H9 (cell line): Measurements from ENCODE around the gene COX10. TPM values are rescaled to one million over a fixed set of nuclear protein-coding genes. Genes with fewer than 3 reads are reported as not detected.

Experiments used
- DNase-seq: peaks from one replicate; pipeline ENCODE4 v3.0.0-alpha.2; 2017
- H2AFZ ChIP-seq: one replicate; pipeline ENCODE4 v1.6.1; 2013; ENCODE audit warnings: mild to moderate bottlenecking, low read length, control low read depth, moderate library complexity
- H2AK5ac ChIP-seq: 2 replicates; pipeline ENCODE4 v1.6.1; 2013; ENCODE audit warnings: low read length, control low read depth, mixed read lengths; ENCODE audit not compliant: insufficient read length
- H2BK120ac ChIP-seq: one replicate; pipeline ENCODE4 v1.6.1; 2013; ENCODE audit warnings: low read depth, mild to moderate bottlenecking, low read length, control low read depth, inconsistent platforms; ENCODE audit not compliant: poor library complexity, severe bottlenecking
- H2BK12ac ChIP-seq: 2 replicates; pipeline ENCODE4 v1.6.1; 2013; ENCODE audit warnings: low read length, control low read depth, mixed read lengths, low read depth; ENCODE audit not compliant: insufficient read length
- H2BK15ac ChIP-seq: 2 replicates; pipeline ENCODE4 v1.6.1; 2013; ENCODE audit warnings: low read depth, low read length, control low read depth
- H2BK20ac ChIP-seq: one replicate; pipeline ENCODE4 v1.6.1; 2013; ENCODE audit warnings: low read depth, mild to moderate bottlenecking, low read length, control low read depth, inconsistent platforms; ENCODE audit not compliant: poor library complexity, severe bottlenecking
- H2BK5ac ChIP-seq: 2 replicates; pipeline ENCODE4 v1.6.1; 2013; ENCODE audit warnings: low read length, control low read depth, mixed read lengths; ENCODE audit not compliant: insufficient read length
- H3K14ac ChIP-seq: 2 replicates; pipeline ENCODE4 v1.6.1; 2013; ENCODE audit warnings: low read length, control low read depth; ENCODE audit not compliant: insufficient read depth
- H3K18ac ChIP-seq: 2 replicates; pipeline ENCODE4 v1.6.1; 2013; ENCODE audit warnings: low read depth, mild to moderate bottlenecking, mixed read lengths, low read length, control low read depth; ENCODE audit not compliant: insufficient read length
- H3K23ac ChIP-seq: 2 replicates; pipeline ENCODE4 v1.6.1; 2013; ENCODE audit warnings: low read length, control low read depth, mixed read lengths, low read depth; ENCODE audit not compliant: insufficient read length
- H3K23me2 ChIP-seq: 2 replicates; pipeline ENCODE4 v1.6.1; 2013; ENCODE audit warnings: low read depth, mild to moderate bottlenecking, mixed read lengths, low read length, control low read depth; ENCODE audit not compliant: insufficient read length, poor library complexity, severe bottlenecking
- H3K27ac ChIP-seq: 2 replicates; pipeline ENCODE4 v1.5.1; 2013; ENCODE audit warnings: low read length, control low read depth, mixed read lengths, low read depth; ENCODE audit not compliant: insufficient read length
- H3K27me3 ChIP-seq: 2 replicates; pipeline ENCODE4 v1.6.1; 2013; ENCODE audit warnings: low read length, control low read depth, inconsistent platforms; ENCODE audit not compliant: insufficient read depth
- H3K4ac ChIP-seq: 2 replicates; pipeline ENCODE4 v1.6.1; 2013; ENCODE audit warnings: low read depth, mild to moderate bottlenecking, control low read depth, inconsistent platforms, low read length, moderate library complexity
- H3K4me1 ChIP-seq: 2 replicates; pipeline ENCODE4 v1.6.1; 2013; ENCODE audit warnings: low read length, control low read depth, inconsistent platforms; ENCODE audit not compliant: insufficient read depth
- H3K4me2 ChIP-seq: 2 replicates; pipeline ENCODE4 v1.6.1; 2013; ENCODE audit warnings: low read length, control low read depth, mixed read lengths; ENCODE audit not compliant: insufficient read length, insufficient read depth
- H3K56ac ChIP-seq: 2 replicates; pipeline ENCODE4 v1.6.1; 2013; ENCODE audit warnings: low read depth, mild to moderate bottlenecking, mixed read lengths, low read length, control low read depth; ENCODE audit not compliant: insufficient read length
- H3K79me1 ChIP-seq: 2 replicates; pipeline ENCODE4 v1.6.1; 2013; ENCODE audit warnings: low read depth, mild to moderate bottlenecking, moderate library complexity, low read length, control low read depth, inconsistent platforms; ENCODE audit not compliant: insufficient read depth, poor library complexity, severe bottlenecking
- H3K79me2 ChIP-seq: 2 replicates; pipeline ENCODE4 v1.6.1; 2013; ENCODE audit warnings: low read length, control low read depth, inconsistent platforms; ENCODE audit not compliant: insufficient read depth
- H3K9ac ChIP-seq: 2 replicates; pipeline ENCODE4 v1.6.1; 2013; ENCODE audit warnings: low read length, control low read depth, mixed read lengths; ENCODE audit not compliant: insufficient read length; ENCODE audit errors: extremely low read depth
- H3K9me3 ChIP-seq: one replicate; pipeline ENCODE4 v1.6.1; 2013; ENCODE audit warnings: low read depth, low read length, inconsistent platforms; ENCODE audit not compliant: control insufficient read depth
- H3T11ph ChIP-seq: one replicate; pipeline ENCODE4 v1.6.1; 2013; ENCODE audit warnings: mild to moderate bottlenecking, low read length, control low read depth, inconsistent platforms
- H4K20me1 ChIP-seq: one replicate; pipeline ENCODE4 v1.6.1; 2013; ENCODE audit not compliant: control insufficient read depth, insufficient read length, insufficient read depth
- H4K5ac ChIP-seq: 2 replicates; pipeline ENCODE4 v1.6.1; 2013; ENCODE audit warnings: low read depth, mild to moderate bottlenecking, mixed read lengths, low read length, control low read depth; ENCODE audit not compliant: insufficient read length
- H4K8ac ChIP-seq: replicated peaks from 2 replicates; pipeline ENCODE4 v1.6.1; 2013; ENCODE audit warnings: low read length, control low read depth, mixed read lengths, low read depth; ENCODE audit not compliant: insufficient read length
- H4K91ac ChIP-seq: 2 replicates; pipeline ENCODE4 v1.6.1; 2013; ENCODE audit warnings: low read depth, mild to moderate bottlenecking, moderate library complexity, mixed read lengths, low read length, control low read depth; ENCODE audit not compliant: insufficient read length
- H3K27ac Mint-ChIP-seq, 3 experiments: 2 replicates in 2 of 3; 3 replicates in 1 of 3; pipeline ENCODE4 v1.8.0; 2020 to 2021; ENCODE audit warnings: mixed read lengths in 3 of 3, mild to moderate bottlenecking in 1 of 3, moderate library complexity in 1 of 3
- H3K27me3 Mint-ChIP-seq: 2 replicates; pipeline ENCODE4 v1.8.0; 2021; ENCODE audit warnings: low read depth, mild to moderate bottlenecking, moderate library complexity, mixed read lengths
- H3K36me3 Mint-ChIP-seq, 3 experiments: 2 replicates in 2 of 3; 3 replicates in 1 of 3; pipeline ENCODE4 v1.8.0; 2020 to 2021; ENCODE audit warnings: low read depth in 3 of 3, mixed read lengths in 3 of 3; ENCODE audit not compliant: insufficient read depth in 1 of 3
- H3K4me1 Mint-ChIP-seq, 2 experiments: 2 replicates each; pipeline ENCODE4 v1.8.0; 2020; ENCODE audit warnings: mixed read lengths in 2 of 2
- H3K4me3 Mint-ChIP-seq, 2 experiments: 2 replicates in 1 of 2; 3 replicates in 1 of 2; pipeline ENCODE4 v1.8.0; 2020 to 2021; ENCODE audit warnings: mild to moderate bottlenecking in 2 of 2, mixed read lengths in 2 of 2, moderate library complexity in 1 of 2
- H3K9me3 Mint-ChIP-seq, 2 experiments: 2 replicates in 1 of 2; 3 replicates in 1 of 2; pipeline ENCODE4 v1.8.0; 2020; ENCODE audit warnings: mild to moderate bottlenecking in 2 of 2, mixed read lengths in 2 of 2, moderate library complexity in 1 of 2
- CTCF ChIP-seq: fragments of 200-600 bp; sonication (generic); conservative IDR thresholded peaks from 3 replicates; pipeline ENCODE4 v1.8.0; 2021; ENCODE audit warnings: antibody characterized with exemption, mild to moderate bottlenecking
- WGBS: extraction: QIAGEN DNeasy Blood & Tissue Kit; methylation state at CpG from one replicate; pipeline ENCODE4 v1.1.7; 2013; ENCODE audit warnings: missing lambda C conversion rate, low lambda C conversion rate, mixed read lengths; ENCODE audit not compliant: insufficient read length; ENCODE audit errors: extremely low coverage; 5-methylcytosine and 5-hydroxymethylcytosine counted together
- total RNA-seq: library from RNA; stranded (reverse); gene quantifications from 2 replicates; pipeline ENCODE4 v1.2.1, GENCODE V29; 2021

COX10 gene
- total RNA-seq, 1 experiment from 2014 or later: 20.6 TPM

- no peaks in the 10 kb centered on the region for H3K9me3 ChIP-seq
- no peak for TF ChIP-seq CTCF
- no peak overlapping the region for H4K8ac ChIP-seq
- no peak overlapping the region for H3K4me3 Mint-ChIP-seq
- peaks cover 12 to 19% of the 10 kb centered on the region in 2 experiments for H3K4me1 Mint-ChIP-seq
- H3K23ac ChIP-seq: no peak overlapping the region
- no peak overlapping the region for H2BK120ac ChIP-seq
- H3T11ph ChIP-seq: no peak overlapping the region
- H3K18ac ChIP-seq: no peak overlapping the region
- H3K9ac ChIP-seq: no peak overlapping the region
- H2BK20ac ChIP-seq: no peak overlapping the region
- no peaks in the 10 kb centered on the region for H4K20me1 ChIP-seq
- H3K27ac ChIP-seq: no peak overlapping the region
- H3K27ac Mint-ChIP-seq: no peak overlapping the region
- peaks cover 3% of the 10 kb centered on the region; the same call in 1 of the 2 replicates for H3K4me1 ChIP-seq
- WGBS: no CpG with 5 or more reads among the region's 1 CpG
- H3K27me3 ChIP-seq: no peaks in the 10 kb centered on the region
- H3K36me3 Mint-ChIP-seq: no peaks in the 10 kb centered on the region
- no peak overlapping the region for H3K56ac ChIP-seq
- H3K79me1 ChIP-seq: peaks cover 11% of the 10 kb centered on the region
- DNase-seq: no peak
- no peak overlapping the region for H3K14ac ChIP-seq
- no peak overlapping the region for H3K4ac ChIP-seq
- H3K79me2 ChIP-seq: no peaks in the 10 kb centered on the region; the same call in 1 of the 2 replicates
- no peak overlapping the region for H2AFZ ChIP-seq
- H3K9me3 Mint-ChIP-seq: no peaks in the 10 kb centered on the region; a peak in 1 of 5 replicates
- no peak overlapping the region for H2BK12ac ChIP-seq
- H2AK5ac ChIP-seq: no peak overlapping the region
- no peak overlapping the region for H4K91ac ChIP-seq
- no peak overlapping the region for H4K5ac ChIP-seq
- H3K23me2 ChIP-seq: no peaks in the 10 kb centered on the region
- H2BK15ac ChIP-seq: no peak overlapping the region
- no peak overlapping the region for H2BK5ac ChIP-seq
- no peak overlapping the region for H3K4me2 ChIP-seq
- H3K27me3 Mint-ChIP-seq: no peaks in the 10 kb centered on the region
These were observed 23.5 kb downstream of the COX10 start for GRCh38 chr17:14092808-14093207.
